Gastrocnemius medialis (tissue), 4 donors: ENCODE data around the gene CPED1. TPM values are rescaled to one million over a fixed set of nuclear protein-coding genes. Genes with fewer than 3 reads are reported as not detected.
"Not testable (repeated sequence)": the region's sequence is repeated elsewhere in the genome, so short reads cannot be mapped to it uniquely, and the experiment has no call there.

Source experiments
- ATAC-seq, 2 donors: fragments of 150-250 bp; one replicate each; pipeline ENCODE4 v1.9.1; 2016
- DNase-seq, 2 donors: peaks; one replicate each; pipeline ENCODE4 v3.0.0-alpha.2; 2019
- H3K27ac ChIP-seq, 4 donors: fragments of 200-600 bp; sonication (generic); 1 replicate in 1 of 4; 2 replicates in 3 of 4; pipeline ENCODE4 v1.5.1; 2016 to 2018; ENCODE audit warnings: mild to moderate bottlenecking in 2 of 4, moderate library complexity in 1 of 4
- H3K27me3 ChIP-seq, 3 donors: fragments of 200-600 bp; sonication (generic) in 2 of 3; 1 replicate in 1 of 3; 2 replicates in 2 of 3; pipeline versions ENCODE4 v1.5.1 to v1.6.0; 2016 to 2019; ENCODE audit warnings: mild to moderate bottlenecking in 1 of 3, moderate library complexity in 1 of 3
- H3K36me3 ChIP-seq, 2 donors: fragments of 200-600 bp; sonication (generic) in 1 of 2; one replicate each; pipeline ENCODE4 v1.5.1; 2017 to 2018
- H3K4me1 ChIP-seq, 2 donors: fragments of 200-600 bp; sonication (generic) in 1 of 2; one replicate each; pipeline ENCODE4 v1.5.1; 2016 to 2017; ENCODE audit warnings: mild to moderate bottlenecking in 2 of 2
- H3K4me3 ChIP-seq, 4 donors: fragments of 200-600 bp; sonication (generic) in 3 of 4; 1 replicate in 1 of 4; 2 replicates in 3 of 4; pipeline ENCODE4 v1.5.1; 2016 to 2019; ENCODE audit warnings: mild to moderate bottlenecking in 2 of 4
- H3K9me3 ChIP-seq, 3 donors: fragments of 200-600 bp; sonication (generic) in 2 of 3; 1 replicate in 1 of 3; 2 replicates in 2 of 3; pipeline ENCODE4 v1.5.1; 2016 to 2019
- CTCF ChIP-seq, 5 experiments: fragments of 450-650 bp in 3 of 5; fragments of 200-600 bp in 2 of 5; sonication (generic) in 2 of 5; IDR thresholded peaks in 4 of 5; conservative IDR thresholded peaks in 1 of 5; 1 replicate in 4 of 5; 2 replicates in 1 of 5; pipeline ENCODE4 v1.5.1; 2016 to 2019; ENCODE audit warnings: antibody characterized with exemption in 5 of 5, mild to moderate bottlenecking in 3 of 5, moderate library complexity in 3 of 5
- POLR2A ChIP-seq, 2 donors: fragments of 450-650 bp; IDR thresholded peaks; one replicate each; pipeline ENCODE4 v1.6.1; 2017; ENCODE audit warnings: antibody characterized with exemption in 2 of 2, mild to moderate bottlenecking in 2 of 2, moderate library complexity in 2 of 2
- in situ Hi-C, 4 donors: fragments of 200-750 bp; cut with MboI; loops; one replicate each; pipeline versions ENCODE4 v1.15.0 to v1.8.0; 2017; ENCODE audit warnings: low sequenced_read_pairs in 4 of 4
- intact Hi-C: fragments of 100-400 bp; cut with DNase I; formaldehyde crosslinking; loops from one replicate; pipeline ENCODE4 v1.15.1; 2023; ENCODE audit warnings: low total_unique reads
- total RNA-seq, 4 donors: library from RNA; depleted of rRNA; stranded (reverse); fragments of >200 nt; gene quantifications; one replicate each; pipeline versions ENCODE4 v1.1.0 to v1.2.3, GENCODE V29; 2016

Gene CPED1
- total RNA-seq, 4 donors from 2014 or later = 4.8 to 35.5 (median 34.1) TPM

GRCh38 chr7:121244120-121244870 lies 255.8 kb downstream of the CPED1 start:
- H3K9me3 ChIP-seq = no peaks in the 10 kb centered on the region
- TF ChIP-seq CTCF (IDR thresholded peaks at IDR 0.05 in 4 of 5, conservative IDR thresholded peaks at IDR 0.05 in 1 of 5) (no peak), POLR2A (IDR thresholded peaks at IDR 0.05) (no peak)
- peaks cover 0 to 7% of the 10 kb centered on the region in 2 donors for H3K4me1 ChIP-seq
- in situ Hi-C loops = no loop called here
- H3K27ac ChIP-seq = peak overlapping the region; percentile 21 to 73 (median 51)
- peak; percentile 58 to 68 for ATAC-seq
- peaks cover 3 to 60% of the 10 kb centered on the region in 2 donors for H3K36me3 ChIP-seq
- H3K27me3 ChIP-seq = no peaks in the 10 kb centered on the region
- no peak overlapping the region for H3K4me3 ChIP-seq
- intact Hi-C loops = no loop called here
- DNase-seq = peak in 1 of 2 donors; percentile 24

GRCh38 chr7:121251367-121251766 lies 262.9 kb downstream of the CPED1 start:
- ATAC-seq, H3K4me3 ChIP-seq, H3K4me1 ChIP-seq, DNase-seq, in situ Hi-C loops, H3K27me3 ChIP-seq, intact Hi-C loops, H3K27ac ChIP-seq, H3K9me3 ChIP-seq: not testable (repeated sequence)
- H3K36me3 ChIP-seq = peaks cover 0 to 38% of the 10 kb centered on the region in 2 donors

- intact Hi-C loops = loop anchor here (2.0 kb wide), 1 partner anchor 30 kb away; no protein-coding TSS in a partner anchor
- DNase-seq, H3K9me3 ChIP-seq, H3K4me1 ChIP-seq, H3K27me3 ChIP-seq, in situ Hi-C loops, H3K4me3 ChIP-seq, ATAC-seq, H3K27ac ChIP-seq: not testable (repeated sequence)
- H3K36me3 ChIP-seq = peaks cover 0 to 26% of the 10 kb centered on the region in 2 donors
Measured at GRCh38 chr7:121252523-121253235, 264.2 kb downstream of the CPED1 start.

GRCh38 chr7:121259826-121260225 lies 271.3 kb downstream of the CPED1 start:
- H3K9me3 ChIP-seq = no peaks in the 10 kb centered on the region
- H3K4me1 ChIP-seq = peaks cover 0 to 4% of the 10 kb centered on the region in 2 donors
- ATAC-seq (no peak), DNase-seq (no peak)
- no peak overlapping the region for H3K4me3 ChIP-seq
- H3K27ac ChIP-seq = no peak overlapping the region
- no peaks in the 10 kb centered on the region for H3K27me3 ChIP-seq
- peaks cover 0 to 7% of the 10 kb centered on the region in 2 donors for H3K36me3 ChIP-seq
- no peak for TF ChIP-seq CTCF (IDR thresholded peaks at IDR 0.05 in 4 of 5, conservative IDR thresholded peaks at IDR 0.05 in 1 of 5)
- TF ChIP-seq POLR2A (IDR thresholded peaks at IDR 0.05) = no peak
- in situ Hi-C loops (no loop called here), intact Hi-C loops (no loop called here)

GRCh38 chr7:121261207-121261884 lies 272.8 kb downstream of the CPED1 start:
- DNase-seq (no peak), ATAC-seq (no peak)
- Histone ChIP-seq H3K4me1 (peaks cover 0 to 4% of the 10 kb centered on the region in 2 donors), H3K4me3 (no peak overlapping the region), H3K9me3 (no peaks in the 10 kb centered on the region), H3K27me3 (no peaks in the 10 kb centered on the region), H3K27ac (peak overlapping the region; percentile 15 to 51 (median 45)), H3K36me3 (peaks cover 0 to 13% of the 10 kb centered on the region in 2 donors)
- no peak for TF ChIP-seq CTCF (IDR thresholded peaks at IDR 0.05 in 4 of 5, conservative IDR thresholded peaks at IDR 0.05 in 1 of 5)
- no peak for TF ChIP-seq POLR2A (IDR thresholded peaks at IDR 0.05)
- intact Hi-C loops (no loop called here), in situ Hi-C loops (no loop called here)
